ENCODE data around the gene COL6A6.

DNA sequence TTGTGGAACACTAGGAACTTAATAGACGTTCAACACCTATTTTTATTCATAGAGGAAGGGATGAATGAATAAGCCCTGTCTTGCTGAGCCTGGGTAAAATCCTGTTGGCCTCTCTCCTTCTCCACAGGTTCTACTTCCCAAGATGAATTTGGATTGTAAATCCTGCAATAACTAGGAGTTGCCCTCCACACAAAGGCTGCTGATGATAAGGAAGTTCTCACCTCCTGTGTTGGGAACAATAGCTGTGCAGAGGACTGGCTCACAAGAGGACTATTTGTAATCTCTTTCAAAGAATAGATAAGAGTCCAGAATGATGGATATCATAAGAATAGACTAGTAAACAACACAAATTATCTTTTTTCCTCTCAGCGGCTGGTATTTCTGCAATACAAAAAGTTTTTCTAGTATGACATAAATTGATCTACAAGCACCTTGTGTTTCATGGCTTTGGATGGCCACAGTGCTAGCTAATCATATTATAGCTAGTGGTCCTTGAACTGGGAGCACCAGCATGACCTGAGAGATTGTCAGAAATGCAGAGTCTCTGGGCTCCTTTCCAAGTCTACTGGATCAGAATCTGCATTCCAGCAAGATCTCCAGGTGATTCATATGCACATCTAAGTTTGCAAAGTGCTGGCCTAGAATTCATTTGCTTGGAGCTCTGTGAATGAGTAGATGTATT lies 28.1 kb upstream of the COL6A6 start:
- TF ChIP-seq CTCF (IDR thresholded peaks at IDR 0.05; ENCODE audit: low read depth, low read length, poor library complexity, severe bottlenecking), result no peak
- no peak for TF ChIP-seq EZH2phosphoT487 (IDR thresholded peaks at IDR 0.05; ENCODE audit: borderline replicate concordance, low read length)

Data from DOHH2 (cell line).